PC-3 (cell line): ENCODE measurements around the gene ANKS1A.
"Not testable (repeated sequence)": the region's sequence is repeated elsewhere in the genome, so short reads cannot be mapped to it uniquely, and the experiment has no call there.

Experiments
- CTCF ChIP-seq: fragments of 300-600 bp; sonication (generic); conservative IDR thresholded peaks from 2 replicates; pipeline ENCODE4 v1.5.1; 2017; ENCODE audit warnings: antibody characterized with exemption, low read depth, mild to moderate bottlenecking, low read length
- EZH2 ChIP-seq: fragments of 300-600 bp; sonication (generic); IDR thresholded peaks from one replicate; pipeline ENCODE4 v1.6.1; 2017; ENCODE audit warnings: antibody characterized with exemption, mild to moderate bottlenecking, low read length; ENCODE audit not compliant: unreplicated experiment

GRCh38 chr6:35138191-35138590 lies 249.1 kb downstream of the ANKS1A start:
- TF ChIP-seq CTCF, EZH2: not testable (repeated sequence)
